ENCODE results near the gene CHL1. TPM values are rescaled to one million over a fixed set of nuclear protein-coding genes. Genes with fewer than 3 reads are reported as not detected.

The CHL1 gene
- total RNA-seq, 4 donors from 2014 or later, result 1.6 to 61.1 (median 5.3) TPM

DNA sequence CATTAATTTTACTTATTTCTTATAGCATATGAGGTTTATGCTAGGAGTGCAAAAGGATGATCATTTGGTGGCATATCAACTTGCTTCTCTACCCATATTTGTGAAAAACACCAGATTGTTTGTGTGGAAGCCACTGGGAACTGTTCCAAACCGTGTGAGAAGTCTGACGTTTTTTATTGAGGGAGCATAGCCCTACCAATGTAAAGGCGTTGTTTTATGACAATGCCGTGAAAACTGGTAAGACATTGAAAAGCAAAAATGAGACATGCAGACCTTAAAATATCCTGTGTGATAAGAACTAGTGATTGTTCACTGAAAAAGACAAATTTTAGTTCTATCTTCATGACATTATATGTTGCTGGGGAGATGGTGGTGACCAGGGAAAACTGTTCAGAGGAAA, 87.8 kb downstream of the CHL1 start:
- TF ChIP-seq, protein P1, sequence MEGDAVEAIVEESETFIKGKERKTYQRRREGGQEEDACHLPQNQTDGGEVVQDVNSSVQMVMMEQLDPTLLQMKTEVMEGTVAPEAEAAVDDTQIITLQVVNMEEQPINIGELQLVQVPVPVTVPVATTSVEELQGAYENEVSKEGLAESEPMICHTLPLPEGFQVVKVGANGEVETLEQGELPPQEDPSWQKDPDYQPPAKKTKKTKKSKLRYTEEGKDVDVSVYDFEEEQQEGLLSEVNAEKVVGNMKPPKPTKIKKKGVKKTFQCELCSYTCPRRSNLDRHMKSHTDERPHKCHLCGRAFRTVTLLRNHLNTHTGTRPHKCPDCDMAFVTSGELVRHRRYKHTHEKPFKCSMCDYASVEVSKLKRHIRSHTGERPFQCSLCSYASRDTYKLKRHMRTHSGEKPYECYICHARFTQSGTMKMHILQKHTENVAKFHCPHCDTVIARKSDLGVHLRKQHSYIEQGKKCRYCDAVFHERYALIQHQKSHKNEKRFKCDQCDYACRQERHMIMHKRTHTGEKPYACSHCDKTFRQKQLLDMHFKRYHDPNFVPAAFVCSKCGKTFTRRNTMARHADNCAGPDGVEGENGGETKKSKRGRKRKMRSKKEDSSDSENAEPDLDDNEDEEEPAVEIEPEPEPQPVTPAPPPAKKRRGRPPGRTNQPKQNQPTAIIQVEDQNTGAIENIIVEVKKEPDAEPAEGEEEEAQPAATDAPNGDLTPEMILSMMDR (IDR thresholded peaks at IDR 0.05), result no peak
- no peak for TF ChIP-seq POLR2A (IDR thresholded peaks at IDR 0.05)
- Histone ChIP-seq H3K27ac (no peak overlapping the region), H3K4me1 (no peaks in the 10 kb centered on the region), H3K36me3 (no peaks in the 10 kb centered on the region), H3K4me3 (no peak overlapping the region), H3K27me3 (no peaks in the 10 kb centered on the region), H3K9me3 (no peaks in the 10 kb centered on the region)
- DNase-seq, result no peak

- Histone ChIP-seq H3K36me3 (no peaks in the 10 kb centered on the region), H3K27me3 (no peaks in the 10 kb centered on the region), H3K4me3 (no peak overlapping the region), H3K4me1 (no peaks in the 10 kb centered on the region), H3K9me3 (no peaks in the 10 kb centered on the region), H3K27ac (no peak overlapping the region)
- TF ChIP-seq, protein P1 (IDR thresholded peaks at IDR 0.05), result no peak
- TF ChIP-seq POLR2A (IDR thresholded peaks at IDR 0.05), result no peak
- DNase-seq, result no peak
Observed at GRCh38 chr3:288417-288816, 91.9 kb downstream of the CHL1 start.

- no peak for DNase-seq
- Histone ChIP-seq H3K4me1 (no peaks in the 10 kb centered on the region), H3K9me3 (no peaks in the 10 kb centered on the region), H3K4me3 (no peak overlapping the region), H3K27me3 (no peaks in the 10 kb centered on the region), H3K27ac (peak overlapping the region in 1 of 4 donors; percentile 66), H3K36me3 (no peaks in the 10 kb centered on the region)
- TF ChIP-seq, protein P1 (IDR thresholded peaks at IDR 0.05), result no peak
- TF ChIP-seq POLR2A (IDR thresholded peaks at IDR 0.05), result no peak
Observed at GRCh38 chr3:291028-291427, 94.5 kb downstream of the CHL1 start.

- DNase-seq, result no peak
- no peaks in the 10 kb centered on the region for H3K36me3 ChIP-seq
- H3K27me3 ChIP-seq, result no peaks in the 10 kb centered on the region
- peak overlapping the region in 1 of 4 donors; percentile 66 for H3K27ac ChIP-seq
- no peaks in the 10 kb centered on the region for H3K9me3 ChIP-seq
- H3K4me1 ChIP-seq, result no peaks in the 10 kb centered on the region
- no peak overlapping the region for H3K4me3 ChIP-seq
- no peak for TF ChIP-seq POLR2A (IDR thresholded peaks at IDR 0.05)
- TF ChIP-seq, protein P1 (IDR thresholded peaks at IDR 0.05), result no peak
Observed at GRCh38 chr3:291646-292436, 95.3 kb downstream of the CHL1 start.

DNA sequence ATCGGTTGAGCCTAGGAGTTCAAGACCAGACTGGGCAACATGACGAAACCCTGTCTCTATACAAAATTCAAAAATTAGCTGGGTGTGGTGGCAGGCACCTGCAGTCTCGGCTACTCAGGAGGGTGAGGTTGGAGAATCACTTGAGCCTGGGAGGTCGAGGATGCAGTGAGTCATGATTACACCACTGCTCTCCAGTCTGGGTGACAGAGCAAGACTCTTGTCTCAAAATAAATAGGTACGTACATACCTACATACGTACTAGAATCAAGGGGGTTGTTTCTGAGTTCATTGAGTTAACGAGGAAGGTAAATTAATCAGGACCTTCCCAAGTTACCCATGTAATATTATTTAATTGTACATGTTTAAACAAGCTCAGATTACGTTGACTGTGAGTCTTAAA, 97.5 kb downstream of the CHL1 start:
- TF ChIP-seq POLR2A (IDR thresholded peaks at IDR 0.05), result no peak
- TF ChIP-seq, protein P1 (IDR thresholded peaks at IDR 0.05), result no peak
- no peak overlapping the region for H3K4me3 ChIP-seq
- no peaks in the 10 kb centered on the region for H3K4me1 ChIP-seq
- no peaks in the 10 kb centered on the region for H3K9me3 ChIP-seq
- no peak overlapping the region for H3K27ac ChIP-seq
- DNase-seq, result no peak
- no peaks in the 10 kb centered on the region for H3K36me3 ChIP-seq
- H3K27me3 ChIP-seq, result no peaks in the 10 kb centered on the region

Data from Peyer's patch (tissue), 4 donors.